OCI-LY1 (cell line): ENCODE data around the gene ZNF28.

Experiments
- EZH2 ChIP-seq: fragments of 200-600 bp; sonication (generic), shearing (Covaris generic); IDR thresholded peaks from 2 replicates; pipeline ENCODE4 v1.8.0; 2017; ENCODE audit warnings: borderline replicate concordance, mixed run types, mild to moderate bottlenecking, antibody characterized with exemption, low read length, moderate library complexity, mixed read lengths
- TF ChIP-seq, protein P1 (sequence below): fragments of 200-600 bp; sonication (generic), shearing (Covaris generic); IDR thresholded peaks from 2 replicates; pipeline ENCODE4 v1.5.1; 2017; ENCODE audit warnings: mild to moderate bottlenecking, antibody characterized with exemption, low read length, moderate library complexity, mixed read lengths

DNA sequence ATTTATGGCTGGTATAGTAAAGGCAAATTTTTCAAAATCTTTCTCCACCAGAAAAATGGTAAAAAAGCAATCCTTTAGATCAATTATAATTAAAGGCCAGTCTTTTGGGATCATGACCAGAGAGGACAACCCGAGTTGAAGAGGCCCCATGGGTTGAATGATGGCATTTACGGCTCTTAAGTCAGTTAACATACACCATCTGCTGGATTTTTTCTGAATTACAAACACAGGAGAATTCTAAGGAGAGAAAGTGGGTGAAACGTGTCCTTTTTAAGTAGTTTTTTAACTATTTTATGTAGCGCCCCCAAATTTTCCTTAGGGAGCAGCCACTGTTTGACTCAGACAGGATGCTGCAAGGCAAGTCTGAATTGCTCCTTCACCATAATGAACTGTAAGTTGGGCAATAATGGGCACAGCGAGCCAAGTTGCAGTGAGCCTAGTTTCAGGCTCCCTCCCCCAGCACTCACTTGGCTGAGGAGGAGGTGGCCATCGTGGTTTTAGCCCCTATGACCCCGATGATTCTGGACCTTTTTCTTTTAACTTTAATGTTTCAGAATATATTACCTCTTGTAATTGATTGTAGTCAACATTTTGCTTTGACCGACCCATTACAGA is 73.0 kb downstream of the ZNF28 start:
- TF ChIP-seq, protein P1, sequence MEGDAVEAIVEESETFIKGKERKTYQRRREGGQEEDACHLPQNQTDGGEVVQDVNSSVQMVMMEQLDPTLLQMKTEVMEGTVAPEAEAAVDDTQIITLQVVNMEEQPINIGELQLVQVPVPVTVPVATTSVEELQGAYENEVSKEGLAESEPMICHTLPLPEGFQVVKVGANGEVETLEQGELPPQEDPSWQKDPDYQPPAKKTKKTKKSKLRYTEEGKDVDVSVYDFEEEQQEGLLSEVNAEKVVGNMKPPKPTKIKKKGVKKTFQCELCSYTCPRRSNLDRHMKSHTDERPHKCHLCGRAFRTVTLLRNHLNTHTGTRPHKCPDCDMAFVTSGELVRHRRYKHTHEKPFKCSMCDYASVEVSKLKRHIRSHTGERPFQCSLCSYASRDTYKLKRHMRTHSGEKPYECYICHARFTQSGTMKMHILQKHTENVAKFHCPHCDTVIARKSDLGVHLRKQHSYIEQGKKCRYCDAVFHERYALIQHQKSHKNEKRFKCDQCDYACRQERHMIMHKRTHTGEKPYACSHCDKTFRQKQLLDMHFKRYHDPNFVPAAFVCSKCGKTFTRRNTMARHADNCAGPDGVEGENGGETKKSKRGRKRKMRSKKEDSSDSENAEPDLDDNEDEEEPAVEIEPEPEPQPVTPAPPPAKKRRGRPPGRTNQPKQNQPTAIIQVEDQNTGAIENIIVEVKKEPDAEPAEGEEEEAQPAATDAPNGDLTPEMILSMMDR, result peak; percentile 42; the same call in 1 of the 2 replicates
- no peak for TF ChIP-seq EZH2
